DMS153 treated with DMSO at 0.1 percent for 48 hours (cell line): ENCODE measurements around the gene ACVRL1.
"Not testable (repeated sequence)": the region's sequence is repeated elsewhere in the genome, so short reads cannot be mapped to it uniquely, and the experiment has no call there.

ENCODE experiments used
- DNase-seq: peaks from one replicate; lab custom pipeline; 2025; ENCODE audit not compliant: unreplicated experiment; lab: John Stamatoyannopoulos, UW

ACVRL1 gene

GRCh38 chr12:51873251-51873994 lies 33.9 kb upstream of the ACVRL1 start:
- no peak for DNase-seq

- DNase-seq = no peak
Observed at GRCh38 chr12:51874000-51874399, 33.3 kb upstream of the ACVRL1 start.

DNA sequence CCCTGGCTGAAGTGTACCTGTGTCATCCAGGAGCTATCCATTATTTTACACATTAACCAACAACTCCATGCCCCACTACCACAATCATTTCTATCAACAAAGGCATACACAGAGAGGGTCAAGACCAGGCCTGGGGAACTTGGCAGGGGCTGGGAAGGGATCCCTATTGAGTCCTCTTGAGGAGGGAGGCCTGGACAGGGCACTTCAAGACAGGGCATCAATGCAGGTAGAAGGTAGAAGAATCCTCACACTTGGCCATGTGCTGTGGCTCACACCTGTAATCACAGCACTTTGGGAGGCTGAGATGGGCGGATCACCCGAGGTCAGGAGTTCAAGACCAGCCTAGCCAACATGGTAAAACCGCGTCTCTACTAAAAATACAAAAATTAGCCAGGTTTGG lies 32.8 kb upstream of the ACVRL1 start:
- DNase-seq = no peak

GRCh38 chr12:51879102-51879501 lies 28.2 kb upstream of the ACVRL1 start:
- DNase-seq = no peak

DNA sequence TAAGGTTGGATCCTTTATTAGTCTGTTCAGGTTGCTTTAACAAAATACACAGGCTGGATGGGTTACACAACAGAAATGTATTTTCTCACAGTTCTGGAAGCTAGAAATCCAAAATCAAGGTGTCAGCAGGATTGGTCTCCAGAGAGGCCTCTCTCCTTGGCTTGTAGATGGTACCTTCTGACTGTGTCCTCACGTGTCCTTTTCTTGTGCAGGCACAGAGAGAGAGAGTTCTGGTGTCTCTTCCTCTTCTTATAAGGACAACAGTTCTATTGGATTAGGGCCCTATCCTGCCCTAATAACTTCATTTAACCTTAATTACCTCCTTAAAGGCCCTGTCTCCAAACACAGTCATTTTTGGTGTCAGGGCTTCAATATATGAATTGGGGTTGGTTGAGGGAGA lies 24.0 kb upstream of the ACVRL1 start:
- DNase-seq = no peak

- DNase-seq = no peak
Observed at GRCh38 chr12:51883998-51884675, 23.2 kb upstream of the ACVRL1 start.

DNA sequence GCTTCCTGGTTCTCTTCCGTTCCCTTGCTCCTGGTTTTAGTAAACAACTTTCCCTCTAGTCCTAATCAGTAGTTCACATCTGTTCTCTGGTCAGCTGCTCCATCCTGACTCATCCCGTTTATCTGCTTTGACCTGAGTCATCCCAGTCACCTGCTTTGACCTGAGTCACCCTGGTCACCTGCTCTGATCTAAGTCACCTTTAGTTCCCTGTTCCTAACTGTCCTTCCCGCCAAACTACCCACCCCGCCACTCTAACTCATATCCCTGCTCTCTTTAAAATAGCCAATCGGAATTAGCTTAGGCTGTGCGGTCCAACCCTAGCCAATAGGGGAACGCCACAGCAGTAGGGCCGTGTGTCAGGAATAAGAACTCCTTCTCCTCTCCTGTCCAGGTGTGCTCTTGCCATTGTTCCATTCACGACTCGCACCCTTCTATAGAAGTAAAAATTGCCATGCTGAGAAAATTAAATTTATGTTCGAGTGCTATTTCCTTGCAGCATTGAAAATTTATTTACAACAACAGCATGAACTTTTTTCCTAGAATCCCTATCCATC lies 22.6 kb upstream of the ACVRL1 start:
- DNase-seq = no peak

GRCh38 chr12:51885294-51886020 lies 21.8 kb upstream of the ACVRL1 start:
- DNase-seq = not testable (repeated sequence)

DNA sequence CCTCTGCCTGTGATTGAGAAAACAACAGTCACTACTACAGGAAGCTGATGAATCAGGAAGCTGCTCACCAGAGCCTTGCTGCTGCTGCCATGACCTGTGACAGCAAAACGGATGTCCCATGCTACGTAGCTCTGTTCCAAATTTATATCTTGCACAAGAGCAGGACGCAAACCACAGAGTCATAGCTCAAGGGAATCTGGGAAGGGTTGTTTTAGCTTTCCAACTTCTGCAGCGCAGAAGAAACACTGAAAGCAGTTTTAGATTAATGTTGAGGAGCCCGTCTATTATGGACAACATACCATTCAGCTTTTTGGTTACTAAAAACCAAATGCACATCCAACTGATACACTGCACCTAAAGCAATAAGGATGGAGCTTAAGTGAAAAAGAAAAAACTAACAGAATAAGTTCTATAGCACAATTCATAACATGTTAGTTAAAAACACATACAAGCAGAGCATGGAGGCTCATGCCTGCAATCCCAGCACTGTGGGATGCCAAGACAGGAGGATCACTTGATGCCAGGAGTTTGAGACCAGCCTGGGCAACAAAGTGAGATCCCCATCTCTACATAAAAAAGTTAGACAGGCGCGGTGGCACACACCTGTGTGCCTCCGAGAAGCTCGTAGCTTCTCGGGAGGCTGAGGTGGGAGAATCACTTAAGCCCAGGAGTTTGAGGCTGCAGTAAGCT lies 21.1 kb upstream of the ACVRL1 start:
- no peak for DNase-seq

DNA sequence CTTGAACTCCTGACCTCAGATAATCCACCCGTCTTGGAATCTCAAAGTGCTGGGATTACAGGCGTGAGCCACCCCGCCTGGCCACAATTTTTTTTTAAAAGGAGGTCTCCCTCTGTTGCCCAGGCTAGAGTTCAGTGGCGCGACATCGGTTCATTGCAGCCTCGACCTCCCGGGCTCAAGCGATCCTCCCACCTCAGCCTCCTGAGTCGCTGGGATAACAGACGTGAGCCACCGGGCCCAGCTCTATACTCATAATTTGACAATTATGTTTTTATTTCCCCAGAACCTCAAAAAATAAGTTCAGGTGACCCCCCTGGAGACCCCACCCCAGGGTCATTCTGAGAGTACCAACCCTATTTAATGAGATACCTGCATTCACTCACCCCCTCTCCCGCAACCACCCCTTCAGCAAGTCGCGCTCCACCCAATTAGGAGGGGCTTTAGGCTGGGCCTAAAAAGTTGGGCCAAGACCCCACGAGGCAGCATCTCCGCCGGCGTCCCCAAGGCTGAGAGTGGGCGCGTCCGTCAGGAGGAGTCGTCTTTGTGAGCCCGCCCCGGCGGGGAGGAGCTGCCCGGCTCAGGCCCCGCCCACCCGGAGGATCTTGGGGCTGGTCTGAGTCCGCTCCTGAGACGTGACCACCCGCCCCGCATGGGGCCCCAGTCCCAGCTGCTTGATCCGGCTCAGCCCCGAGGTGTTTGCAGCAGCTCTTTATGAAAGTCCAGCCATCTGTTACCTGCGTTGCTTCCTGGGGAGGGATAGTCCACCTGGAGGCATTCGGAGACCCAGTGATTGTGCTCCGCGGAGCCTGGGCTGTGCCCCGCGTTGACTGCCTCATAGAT lies 19.6 kb upstream of the ACVRL1 start, which contains the start of gene ANKRD33:
ANKRD33 (plus strand) TSS at position 628 of the 840 bp plus-strand sequence; CDS start at position 712, 84 bp downstream.
- DNase-seq = no peak

DNA sequence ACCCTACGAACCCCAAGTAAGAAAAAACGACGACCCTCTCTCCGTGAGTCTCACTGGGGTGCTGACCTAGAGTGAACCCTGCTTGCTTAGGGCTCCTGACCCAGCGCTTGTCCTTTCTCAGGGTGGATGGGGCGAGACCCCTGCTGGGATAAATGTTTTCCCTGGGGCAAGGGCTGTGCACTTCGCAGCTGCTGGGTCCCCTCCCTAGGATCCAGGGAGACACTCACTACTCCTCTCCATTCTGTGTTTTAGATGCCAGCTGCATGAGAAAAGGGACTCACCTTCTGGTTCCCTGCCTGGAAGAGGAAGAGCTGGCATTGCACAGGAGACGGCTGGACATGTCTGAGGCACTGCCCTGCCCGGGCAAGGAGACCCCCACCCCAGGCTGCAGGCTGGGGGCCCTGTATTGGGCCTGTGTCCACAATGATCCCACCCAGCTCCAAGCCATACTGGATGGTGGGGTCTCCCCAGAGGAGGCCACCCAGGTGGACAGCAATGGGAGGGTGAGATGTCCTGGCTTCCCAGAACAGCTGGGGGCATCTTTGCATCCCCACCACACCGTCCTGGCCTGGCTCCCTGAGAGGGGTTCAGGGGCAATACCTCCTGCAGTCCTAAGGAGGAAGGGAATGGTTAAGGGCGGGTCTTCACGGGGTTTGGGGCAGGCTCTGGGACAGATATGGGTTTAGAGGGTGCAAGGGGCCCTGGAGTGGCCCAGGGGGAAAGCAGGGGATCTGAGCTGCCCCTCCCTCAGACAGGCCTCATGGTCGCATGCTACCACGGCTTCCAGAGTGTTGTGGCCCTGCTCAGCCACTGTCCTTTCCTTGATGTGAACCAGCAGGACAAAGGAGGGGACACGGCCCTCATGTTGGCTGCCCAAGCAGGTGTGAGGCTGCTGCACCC lies 18.7 kb upstream of the ACVRL1 start:
- DNase-seq = no peak

GRCh38 chr12:51889216-51890132 lies 17.8 kb upstream of the ACVRL1 start:
- no peak for DNase-seq

DNA sequence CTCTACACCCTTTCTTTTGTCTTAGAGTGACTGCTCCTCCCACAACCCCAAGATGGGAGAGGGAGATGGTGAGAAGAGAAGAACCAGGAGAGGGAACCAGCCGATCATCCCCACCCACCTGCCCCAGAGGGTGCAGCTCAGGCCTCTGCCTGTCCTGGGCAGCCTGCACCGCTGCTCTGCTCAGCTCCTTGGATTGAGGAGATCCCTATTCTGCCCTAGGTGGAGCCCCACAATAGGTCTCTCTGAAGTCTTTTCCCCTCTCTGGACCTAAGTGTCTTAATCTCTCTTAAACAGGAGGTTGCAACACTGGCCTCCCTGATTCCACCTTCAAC lies 17.2 kb upstream of the ACVRL1 start:
- DNase-seq = no peak

- DNase-seq = no peak
Observed at GRCh38 chr12:51890511-51891171, 16.7 kb upstream of the ACVRL1 start.

DNA sequence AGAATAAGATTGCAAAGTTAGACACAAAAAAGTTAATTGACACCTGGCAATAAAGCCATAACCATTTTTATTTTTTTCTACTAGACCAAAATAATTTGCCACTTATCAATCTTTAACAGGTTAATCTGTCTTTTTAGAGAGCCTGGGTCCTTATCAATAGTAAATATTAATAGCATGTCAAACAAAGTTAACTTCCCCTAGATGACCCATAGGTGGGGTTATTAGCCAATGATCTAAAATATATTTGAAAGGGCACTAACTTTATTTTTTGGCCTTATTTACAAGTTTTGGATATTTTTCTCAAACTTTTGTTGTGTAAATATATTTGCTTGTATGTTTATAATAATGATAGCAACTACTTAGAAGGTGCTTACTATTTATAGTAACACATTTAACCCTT lies 15.5 kb upstream of the ACVRL1 start:
- DNase-seq = no peak

GRCh38 chr12:51893786-51894185 lies 13.5 kb upstream of the ACVRL1 start:
- DNase-seq = no peak

GRCh38 chr12:51895378-51896135 lies 11.7 kb upstream of the ACVRL1 start:
- DNase-seq = no peak
